Activated T-helper 17 cell treated with anti-CD3 and anti-CD28 coated beads, Interleukin-2, amount 50 U/mL, for 72 hours (primary cell): ENCODE measurements around the gene MMUT. TPM values are rescaled to one million over a fixed set of nuclear protein-coding genes. Genes with fewer than 3 reads are reported as not detected.
A peak's percentile ranks its signal among the peaks of the same experiment; 100 is the strongest.
"Not testable (repeated sequence)": the region's sequence is repeated elsewhere in the genome, so short reads cannot be mapped to it uniquely, and the experiment has no call there.

Experiments used
- ATAC-seq: fragments of 150-1000 bp; cut with Tn5 transposase; replicated peaks from 2 replicates; pipeline ENCODE4 v1.10.0; 2021; ENCODE audit warnings: mild to moderate bottlenecking, moderate library complexity
- H3K27ac Mint-ChIP-seq: one replicate; pipeline ENCODE4 v1.8.0; 2022; ENCODE audit warnings: mixed read lengths
- H3K27me3 Mint-ChIP-seq: one replicate; pipeline ENCODE4 v1.8.0; 2022; ENCODE audit warnings: mixed read lengths
- H3K36me3 Mint-ChIP-seq: one replicate; pipeline ENCODE4 v1.8.0; 2022; ENCODE audit warnings: low read depth, mild to moderate bottlenecking, mixed read lengths
- H3K4me1 Mint-ChIP-seq: one replicate; pipeline ENCODE4 v1.8.0; 2022; ENCODE audit warnings: mixed read lengths
- H3K4me3 Mint-ChIP-seq: one replicate; pipeline ENCODE4 v1.8.0; 2022; ENCODE audit warnings: mild to moderate bottlenecking, mixed read lengths
- H3K9me3 Mint-ChIP-seq: one replicate; pipeline ENCODE4 v1.8.0; 2022; ENCODE audit warnings: mixed read lengths
- total RNA-seq, 2 donors: library from RNA; stranded (reverse); gene quantifications; one replicate each; pipeline ENCODE4 v1.2.3, GENCODE V29; 2022

Gene MMUT
- 10 to 100 TPM; 19.6 to 19.8 TPM for total RNA-seq

DNA sequence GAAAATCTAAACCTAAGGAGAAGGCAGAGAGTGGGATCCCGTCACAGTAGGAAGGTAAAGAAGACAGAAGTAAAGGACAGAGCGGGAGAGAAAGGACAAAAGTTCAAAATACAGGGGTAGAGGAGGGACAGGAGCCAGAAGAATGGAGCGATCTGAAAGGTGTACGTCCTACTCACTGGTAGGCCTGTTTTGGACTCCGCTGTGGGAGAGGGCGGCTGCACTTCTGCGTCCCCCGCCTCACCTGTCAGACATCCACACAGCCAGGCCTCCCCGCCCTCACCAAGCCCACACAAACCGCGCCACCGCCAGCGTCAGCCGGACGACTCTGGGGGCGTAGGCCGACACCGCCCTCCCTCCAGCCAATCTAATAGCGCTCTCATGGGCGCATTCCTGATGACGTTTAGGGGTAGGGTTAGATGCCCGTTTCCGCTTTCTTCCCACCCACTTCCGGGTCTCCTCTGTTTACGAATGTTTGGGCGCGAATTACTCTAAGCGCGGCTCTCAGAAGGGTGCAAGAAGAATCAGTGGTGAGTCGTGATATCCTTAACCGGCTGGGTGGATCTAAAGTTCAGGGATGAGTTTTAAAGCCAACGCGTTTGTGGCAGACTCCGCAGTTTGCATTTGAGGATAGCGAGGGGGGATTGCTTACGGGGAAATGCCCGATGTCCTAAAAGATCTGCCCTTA lies at the start of gene MMUT, which contains the start of gene CENPQ:
TSS of gene MMUT (minus strand) at position 327 of the 685 bp plus-strand sequence. CDS start 3,787 bp downstream, outside the sequence.
TSS of gene CENPQ (plus strand) at position 444 of the 685 bp plus-strand sequence. CDS start 6,807 bp downstream, outside the sequence.
- Mint-ChIP-seq H3K36me3 (peaks cover 31% of the 10 kb centered on the region), H3K4me1 (peaks cover 24% of the 10 kb centered on the region), H3K4me3 (peak within 1 kb of the TSS; percentile 95), H3K27ac (peak within 1 kb of the TSS; percentile 93), H3K9me3 (no peaks in the 10 kb centered on the region), H3K27me3 (no peaks in the 10 kb centered on the region)
- ATAC-seq: peak; percentile 97

- Mint-ChIP-seq H3K9me3 (peaks cover 4% of the 10 kb centered on the region), H3K4me1 (no peaks in the 10 kb centered on the region), H3K27me3 (peaks cover 18% of the 10 kb centered on the region), H3K27ac (no peak overlapping the region), H3K36me3 (no peaks in the 10 kb centered on the region), H3K4me3 (no peak overlapping the region)
- no peak for ATAC-seq
Observed at GRCh38 chr6:49509342-49509741, 46.3 kb upstream of the MMUT start.

GRCh38 chr6:49506569-49507111 lies 43.6 kb upstream of the MMUT start:
- no peak for ATAC-seq
- peaks cover 14% of the 10 kb centered on the region for H3K27me3 Mint-ChIP-seq
- H3K4me3 Mint-ChIP-seq: no peak overlapping the region
- H3K27ac Mint-ChIP-seq: no peak overlapping the region
- no peaks in the 10 kb centered on the region for H3K4me1 Mint-ChIP-seq
- H3K9me3 Mint-ChIP-seq: peaks cover 4% of the 10 kb centered on the region
- H3K36me3 Mint-ChIP-seq: no peaks in the 10 kb centered on the region

DNA sequence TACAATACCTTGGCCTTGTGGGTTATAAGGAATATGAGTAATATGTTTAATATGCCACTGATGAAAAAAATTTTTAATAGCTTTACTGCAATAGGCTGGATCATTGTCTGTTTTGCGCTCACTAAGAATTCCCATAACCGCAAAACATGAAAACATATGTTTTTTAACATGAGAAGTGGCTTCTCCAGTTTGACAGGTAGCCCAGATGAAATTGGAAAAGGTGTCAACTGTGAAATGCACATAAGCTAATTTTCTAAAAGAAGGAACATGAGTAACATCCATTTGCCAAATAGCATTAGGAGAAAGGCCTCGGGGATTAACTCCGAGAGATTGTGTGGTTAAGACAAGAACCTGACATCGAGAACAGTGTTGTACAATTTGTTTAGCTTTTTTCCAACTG lies 41.6 kb upstream of the MMUT start:
- Mint-ChIP-seq H3K4me3 (no peak overlapping the region), H3K9me3 (peaks cover 4% of the 10 kb centered on the region), H3K36me3 (no peaks in the 10 kb centered on the region), H3K27me3 (peaks cover 10% of the 10 kb centered on the region), H3K4me1 (no peaks in the 10 kb centered on the region), H3K27ac (no peak overlapping the region)
- no peak for ATAC-seq

GRCh38 chr6:49499623-49500022 lies 36.6 kb upstream of the MMUT start, which contains the start of gene GLYATL3:
Gene GLYATL3, plus strand, starts transcription at chr6:49499923. Its CDS starts 12,068 bp downstream, at chr6:49511991.
- Mint-ChIP-seq H3K9me3 (no peaks in the 10 kb centered on the region), H3K27me3 (no peaks in the 10 kb centered on the region), H3K27ac (no peak within 1 kb of the TSS), H3K4me3 (no peak within 1 kb of the TSS), H3K4me1 (no peaks in the 10 kb centered on the region), H3K36me3 (no peaks in the 10 kb centered on the region)
- ATAC-seq: no peak

DNA sequence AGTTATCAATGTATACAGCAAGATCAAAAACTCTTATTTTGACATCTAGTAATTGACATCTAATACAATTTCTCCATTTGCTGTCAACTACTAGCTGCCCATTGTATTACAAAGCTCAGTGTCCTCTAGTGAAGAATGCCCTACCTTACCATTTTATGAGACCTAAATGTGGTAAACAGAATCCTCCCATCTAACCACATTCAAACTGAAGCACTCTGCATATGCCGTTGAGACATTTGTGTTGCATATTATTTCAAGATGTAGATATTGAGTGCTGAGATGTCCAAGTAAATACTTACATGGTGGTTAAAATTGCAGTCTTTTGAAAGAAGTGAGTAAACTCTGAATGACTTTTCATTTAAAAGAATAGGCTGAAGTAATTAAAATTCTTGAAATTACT lies 36.1 kb upstream of the MMUT start:
- H3K4me1 Mint-ChIP-seq: no peaks in the 10 kb centered on the region
- no peak overlapping the region for H3K4me3 Mint-ChIP-seq
- no peaks in the 10 kb centered on the region for H3K36me3 Mint-ChIP-seq
- H3K27me3 Mint-ChIP-seq: no peaks in the 10 kb centered on the region
- H3K27ac Mint-ChIP-seq: no peak overlapping the region
- no peak for ATAC-seq
- H3K9me3 Mint-ChIP-seq: no peaks in the 10 kb centered on the region

GRCh38 chr6:49497304-49497703 lies 34.3 kb upstream of the MMUT start:
- H3K27ac Mint-ChIP-seq: no peak overlapping the region
- no peaks in the 10 kb centered on the region for H3K9me3 Mint-ChIP-seq
- no peaks in the 10 kb centered on the region for H3K27me3 Mint-ChIP-seq
- H3K4me1 Mint-ChIP-seq: no peaks in the 10 kb centered on the region
- no peak for ATAC-seq
- H3K36me3 Mint-ChIP-seq: peaks cover 2% of the 10 kb centered on the region
- H3K4me3 Mint-ChIP-seq: no peak overlapping the region

GRCh38 chr6:49490633-49491032 lies 27.6 kb upstream of the MMUT start:
- H3K4me1 Mint-ChIP-seq: no peaks in the 10 kb centered on the region
- no peaks in the 10 kb centered on the region for H3K9me3 Mint-ChIP-seq
- no peak overlapping the region for H3K4me3 Mint-ChIP-seq
- H3K36me3 Mint-ChIP-seq: peaks cover 49% of the 10 kb centered on the region
- no peak for ATAC-seq
- H3K27me3 Mint-ChIP-seq: no peaks in the 10 kb centered on the region
- H3K27ac Mint-ChIP-seq: no peak overlapping the region

DNA sequence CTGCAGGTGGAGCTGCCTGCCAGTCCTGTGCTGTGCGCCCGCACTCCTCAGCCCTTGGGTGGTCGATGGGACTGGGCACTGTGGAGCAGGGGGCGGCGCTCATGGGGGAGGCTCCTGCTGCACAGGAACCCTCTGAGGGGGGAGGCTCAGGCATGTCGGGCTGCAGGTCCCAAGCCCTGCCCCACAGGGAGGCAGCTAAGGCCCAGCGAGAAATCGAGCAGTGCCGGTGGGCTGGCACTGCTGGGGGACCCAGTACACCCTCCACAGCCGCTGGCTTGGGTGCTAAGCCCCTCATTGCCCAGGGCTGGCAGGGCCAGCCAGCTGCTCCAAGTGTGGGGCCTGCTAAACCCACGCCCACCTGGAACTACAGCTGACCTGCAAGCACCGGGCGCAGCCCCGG lies 20.3 kb upstream of the MMUT start:
- H3K4me3 Mint-ChIP-seq, H3K4me1 Mint-ChIP-seq, H3K27me3 Mint-ChIP-seq, ATAC-seq, H3K27ac Mint-ChIP-seq, H3K9me3 Mint-ChIP-seq: not testable (repeated sequence)
- peaks cover 28% of the 10 kb centered on the region for H3K36me3 Mint-ChIP-seq

DNA sequence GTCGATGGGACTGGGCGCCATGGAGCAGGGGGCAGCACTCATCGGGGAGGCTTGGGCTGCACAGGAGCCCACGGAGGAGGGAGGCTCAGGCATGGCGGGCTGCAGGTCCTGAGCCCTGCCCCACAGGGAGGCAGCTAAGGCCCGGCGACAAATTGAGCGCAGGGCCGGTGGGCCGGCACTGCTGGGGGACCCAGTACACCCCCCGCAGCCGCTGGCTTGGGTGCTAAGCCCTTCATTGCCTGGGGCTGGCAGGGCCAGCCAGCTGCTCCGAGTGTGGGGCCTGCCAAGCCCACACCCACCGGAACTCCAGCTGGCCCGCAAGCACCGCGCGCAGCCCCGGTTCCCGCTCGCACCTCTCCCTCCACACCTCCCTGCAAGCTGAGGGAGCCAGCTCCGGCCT lies 18.8 kb upstream of the MMUT start:
- not testable (repeated sequence) for H3K4me1 Mint-ChIP-seq, H3K4me3 Mint-ChIP-seq, H3K27me3 Mint-ChIP-seq, H3K27ac Mint-ChIP-seq, ATAC-seq, H3K9me3 Mint-ChIP-seq
- peaks cover 21% of the 10 kb centered on the region for H3K36me3 Mint-ChIP-seq

GRCh38 chr6:49479308-49479970 lies 16.4 kb upstream of the MMUT start:
- Mint-ChIP-seq H3K9me3 (no peaks in the 10 kb centered on the region), H3K27ac (no peak overlapping the region), H3K36me3 (peaks cover 20% of the 10 kb centered on the region), H3K27me3 (no peaks in the 10 kb centered on the region), H3K4me3 (no peak overlapping the region), H3K4me1 (peaks cover 3% of the 10 kb centered on the region)
- no peak for ATAC-seq

DNA sequence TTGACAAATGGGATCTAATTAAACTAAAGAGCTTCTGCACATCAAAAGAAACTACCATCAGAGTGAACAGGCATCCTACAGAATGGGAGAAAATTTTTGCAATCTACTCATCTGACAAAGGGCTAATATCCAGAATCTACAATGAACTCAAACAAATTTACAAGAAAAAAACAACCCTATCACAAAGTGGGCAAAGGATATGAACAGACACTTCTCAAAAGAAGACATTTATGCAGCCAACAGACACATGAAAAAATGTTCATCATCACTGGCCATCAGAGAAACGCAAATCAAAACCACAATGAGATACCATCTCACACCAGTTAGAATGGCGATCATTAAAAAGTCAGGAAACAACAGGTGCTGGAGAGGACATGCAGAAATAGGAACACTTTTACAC lies 13.5 kb upstream of the MMUT start:
- H3K4me1 Mint-ChIP-seq, H3K27me3 Mint-ChIP-seq, H3K9me3 Mint-ChIP-seq, H3K27ac Mint-ChIP-seq, H3K4me3 Mint-ChIP-seq, ATAC-seq: not testable (repeated sequence)
- peaks cover 48% of the 10 kb centered on the region for H3K36me3 Mint-ChIP-seq

GRCh38 chr6:49468042-49468441 lies 5.0 kb upstream of the MMUT start:
- no peak for ATAC-seq
- H3K36me3 Mint-ChIP-seq: peaks cover 38% of the 10 kb centered on the region
- no peaks in the 10 kb centered on the region for H3K27me3 Mint-ChIP-seq
- peaks cover 11% of the 10 kb centered on the region for H3K4me1 Mint-ChIP-seq
- H3K4me3 Mint-ChIP-seq: no peak overlapping the region
- H3K27ac Mint-ChIP-seq: no peak overlapping the region
- H3K9me3 Mint-ChIP-seq: no peaks in the 10 kb centered on the region

DNA sequence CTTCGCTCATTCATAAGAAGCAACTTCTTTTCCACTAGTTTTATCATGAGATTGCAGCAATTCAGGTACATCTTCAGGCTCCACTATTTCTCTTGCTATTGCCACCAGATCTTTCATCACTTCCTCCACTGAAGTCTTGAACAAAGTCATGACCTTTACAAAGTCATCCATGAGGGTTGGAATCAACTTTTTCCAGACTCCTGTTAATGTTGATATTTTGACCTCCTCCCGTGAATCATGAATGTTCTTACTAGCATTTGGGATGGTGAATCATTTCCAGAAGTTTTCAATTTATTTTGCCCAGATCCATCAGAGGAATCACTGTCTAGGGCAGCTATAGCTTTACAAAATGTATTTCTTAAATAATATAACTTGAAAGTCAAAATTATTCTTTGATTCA lies 1.6 kb upstream of the MMUT start:
- H3K9me3 Mint-ChIP-seq: no peaks in the 10 kb centered on the region
- H3K4me3 Mint-ChIP-seq: peak overlapping the region; percentile 95
- no peak for ATAC-seq
- peaks cover 18% of the 10 kb centered on the region for H3K4me1 Mint-ChIP-seq
- peaks cover 20% of the 10 kb centered on the region for H3K36me3 Mint-ChIP-seq
- no peaks in the 10 kb centered on the region for H3K27me3 Mint-ChIP-seq
- no peak overlapping the region for H3K27ac Mint-ChIP-seq

GRCh38 chr6:49463612-49463967 lies 537 bp upstream of the MMUT start:
- peaks cover 26% of the 10 kb centered on the region for H3K36me3 Mint-ChIP-seq
- peak overlapping the region; percentile 93 for H3K27ac Mint-ChIP-seq
- peaks cover 24% of the 10 kb centered on the region for H3K4me1 Mint-ChIP-seq
- no peaks in the 10 kb centered on the region for H3K27me3 Mint-ChIP-seq
- ATAC-seq: peak; percentile 6
- peak overlapping the region; percentile 95 for H3K4me3 Mint-ChIP-seq
- no peaks in the 10 kb centered on the region for H3K9me3 Mint-ChIP-seq
